ENCODE measurements around the gene ARHGAP22.

DNA sequence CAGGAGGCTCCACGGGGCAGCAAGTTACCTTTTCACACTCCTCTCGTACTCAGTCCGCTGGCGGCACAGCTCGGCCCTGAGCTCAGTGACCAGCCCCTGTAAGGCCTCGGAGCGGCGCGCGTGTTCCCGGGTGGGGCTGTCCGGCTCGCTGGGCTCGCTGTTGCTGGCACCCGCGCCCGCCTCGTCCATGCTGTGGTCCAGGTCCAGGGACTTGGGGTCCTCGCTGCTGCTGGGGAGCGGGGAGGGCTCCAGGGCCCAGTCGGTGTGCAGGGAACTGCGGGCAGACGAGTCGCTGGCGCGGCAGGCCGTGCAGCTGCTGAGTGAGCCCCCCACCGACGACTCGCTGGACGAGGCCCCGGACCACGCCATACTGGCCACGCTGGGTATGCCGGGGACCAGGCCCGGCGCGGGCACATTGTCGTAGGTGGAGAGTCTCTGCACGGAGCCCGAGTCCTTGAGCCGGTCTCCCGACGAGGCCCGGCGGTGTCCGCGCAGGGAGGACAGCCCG lies 154.6 kb downstream of the ARHGAP22 start:
- TF ChIP-seq, protein P1, sequence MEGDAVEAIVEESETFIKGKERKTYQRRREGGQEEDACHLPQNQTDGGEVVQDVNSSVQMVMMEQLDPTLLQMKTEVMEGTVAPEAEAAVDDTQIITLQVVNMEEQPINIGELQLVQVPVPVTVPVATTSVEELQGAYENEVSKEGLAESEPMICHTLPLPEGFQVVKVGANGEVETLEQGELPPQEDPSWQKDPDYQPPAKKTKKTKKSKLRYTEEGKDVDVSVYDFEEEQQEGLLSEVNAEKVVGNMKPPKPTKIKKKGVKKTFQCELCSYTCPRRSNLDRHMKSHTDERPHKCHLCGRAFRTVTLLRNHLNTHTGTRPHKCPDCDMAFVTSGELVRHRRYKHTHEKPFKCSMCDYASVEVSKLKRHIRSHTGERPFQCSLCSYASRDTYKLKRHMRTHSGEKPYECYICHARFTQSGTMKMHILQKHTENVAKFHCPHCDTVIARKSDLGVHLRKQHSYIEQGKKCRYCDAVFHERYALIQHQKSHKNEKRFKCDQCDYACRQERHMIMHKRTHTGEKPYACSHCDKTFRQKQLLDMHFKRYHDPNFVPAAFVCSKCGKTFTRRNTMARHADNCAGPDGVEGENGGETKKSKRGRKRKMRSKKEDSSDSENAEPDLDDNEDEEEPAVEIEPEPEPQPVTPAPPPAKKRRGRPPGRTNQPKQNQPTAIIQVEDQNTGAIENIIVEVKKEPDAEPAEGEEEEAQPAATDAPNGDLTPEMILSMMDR (IDR thresholded peaks at IDR 0.05): no peak
- TF ChIP-seq ZFX (IDR thresholded peaks at IDR 0.05; ENCODE audit: borderline replicate concordance): no peak
